ENCODE measurements around the gene METAP1.

METAP1 gene

GRCh38 chr4:98995183-98996055 is at the start of gene METAP1:
TSS of gene METAP1 (plus strand) at chr4:98995721. CDS start at chr4:98995754, 33 bp downstream.
- Histone ChIP-seq H3K4me3 (ENCODE audit: low read length) (peak within 1 kb of the TSS; percentile 96), H3K4me2 (ENCODE audit: low read length) (peak within 1 kb of the TSS; percentile 87), H3K79me2 (ENCODE audit: control insufficient read depth, low read length) (peaks cover 48% of the 10 kb centered on the region), H3F3A (ENCODE audit: control insufficient read depth, insufficient read depth) (no peaks in the 10 kb centered on the region), H4K20me1 (ENCODE audit: control insufficient read depth, insufficient read depth, low read depth, low read length) (peaks cover 6% of the 10 kb centered on the region; the same call in 1 of the 2 replicates), H3K9me3 (ENCODE audit: control insufficient read depth, insufficient read depth, low read length) (no peaks in the 10 kb centered on the region; the same call in 1 of the 2 replicates), H3K4me1 (ENCODE audit: control insufficient read depth, low read length) (peaks cover 19% of the 10 kb centered on the region), H3K27me3 (ENCODE audit: control insufficient read depth, low read length) (no peaks in the 10 kb centered on the region), H3K27ac (ENCODE audit: low read depth, low read length) (peak within 1 kb of the TSS; percentile 63), H3K9me2 (replicated peaks; ENCODE audit: control insufficient read depth, low read length) (no peaks in the 10 kb centered on the region), H3K36me3 (ENCODE audit: control insufficient read depth, low read length) (peaks cover 15% of the 10 kb centered on the region; the same call in 1 of the 2 replicates)
- peak; percentile 78 for TF ChIP-seq CTCF (IDR thresholded peaks at IDR 0.05; ENCODE audit: low read depth, low read length, poor library complexity, severe bottlenecking)
- TF ChIP-seq EZH2phosphoT487 (IDR thresholded peaks at IDR 0.05; ENCODE audit: borderline replicate concordance, low read length): no peak

- Histone ChIP-seq H3K27me3 (ENCODE audit: control insufficient read depth, low read length) (no peaks in the 10 kb centered on the region; the same call in 1 of the 2 replicates), H3K4me3 (ENCODE audit: low read length) (no peak overlapping the region), H3K36me3 (ENCODE audit: control insufficient read depth, low read length) (no peaks in the 10 kb centered on the region), H4K20me1 (ENCODE audit: control insufficient read depth, insufficient read depth, low read depth, low read length) (no peaks in the 10 kb centered on the region), H3K79me2 (ENCODE audit: control insufficient read depth, low read length) (no peaks in the 10 kb centered on the region), H3K4me1 (ENCODE audit: control insufficient read depth, low read length) (no peaks in the 10 kb centered on the region), H3K27ac (ENCODE audit: low read depth, low read length) (no peak overlapping the region), H3F3A (ENCODE audit: control insufficient read depth, insufficient read depth) (no peaks in the 10 kb centered on the region), H3K9me2 (replicated peaks; ENCODE audit: control insufficient read depth, low read length) (no peaks in the 10 kb centered on the region), H3K9me3 (ENCODE audit: control insufficient read depth, insufficient read depth, low read length) (no peaks in the 10 kb centered on the region), H3K4me2 (ENCODE audit: low read length) (no peak overlapping the region)
- no peak for TF ChIP-seq EZH2phosphoT487 (IDR thresholded peaks at IDR 0.05; ENCODE audit: borderline replicate concordance, low read length)
- TF ChIP-seq CTCF (IDR thresholded peaks at IDR 0.05; ENCODE audit: low read depth, low read length, poor library complexity, severe bottlenecking): no peak
Observed at GRCh38 chr4:98946359-98946758, 49.2 kb upstream of the METAP1 start.

GRCh38 chr4:98950925-98951324 is 44.6 kb upstream of the METAP1 start:
- no peaks in the 10 kb centered on the region for H3K4me1 ChIP-seq (ENCODE audit: control insufficient read depth, low read length)
- no peak overlapping the region for H3K27ac ChIP-seq (ENCODE audit: low read depth, low read length)
- H3K9me2 ChIP-seq (replicated peaks; ENCODE audit: control insufficient read depth, low read length): no peaks in the 10 kb centered on the region
- no peaks in the 10 kb centered on the region for H3K79me2 ChIP-seq (ENCODE audit: control insufficient read depth, low read length)
- peaks cover 3% of the 10 kb centered on the region; the same call in 1 of the 2 replicates for H3K27me3 ChIP-seq (ENCODE audit: control insufficient read depth, low read length)
- H3K36me3 ChIP-seq (ENCODE audit: control insufficient read depth, low read length): no peaks in the 10 kb centered on the region
- no peaks in the 10 kb centered on the region for H3F3A ChIP-seq (ENCODE audit: control insufficient read depth, insufficient read depth)
- H3K4me2 ChIP-seq (ENCODE audit: low read length): no peak overlapping the region
- H3K4me3 ChIP-seq (ENCODE audit: low read length): no peak overlapping the region
- no peaks in the 10 kb centered on the region for H4K20me1 ChIP-seq (ENCODE audit: control insufficient read depth, insufficient read depth, low read depth, low read length)
- TF ChIP-seq CTCF (IDR thresholded peaks at IDR 0.05; ENCODE audit: low read depth, low read length, poor library complexity, severe bottlenecking): no peak
- no peak for TF ChIP-seq EZH2phosphoT487 (IDR thresholded peaks at IDR 0.05; ENCODE audit: borderline replicate concordance, low read length)
- no peaks in the 10 kb centered on the region for H3K9me3 ChIP-seq (ENCODE audit: control insufficient read depth, insufficient read depth, low read length)

Data from DOHH2 (cell line).